GM19397 (cell line): ENCODE results near the gene ZFP3.
"Not testable (repeated sequence)": the region's sequence is repeated elsewhere in the genome, so short reads cannot be mapped to it uniquely, and the experiment has no call there.

ENCODE experiments used
- ATAC-seq: cut with Tn5 transposase; IDR thresholded peaks from one replicate; pipeline ENCODE4 v1.9.1; 2021; ENCODE audit warnings: mild to moderate bottlenecking, moderate library complexity; ENCODE audit not compliant: unreplicated experiment

Gene ZFP3

DNA sequence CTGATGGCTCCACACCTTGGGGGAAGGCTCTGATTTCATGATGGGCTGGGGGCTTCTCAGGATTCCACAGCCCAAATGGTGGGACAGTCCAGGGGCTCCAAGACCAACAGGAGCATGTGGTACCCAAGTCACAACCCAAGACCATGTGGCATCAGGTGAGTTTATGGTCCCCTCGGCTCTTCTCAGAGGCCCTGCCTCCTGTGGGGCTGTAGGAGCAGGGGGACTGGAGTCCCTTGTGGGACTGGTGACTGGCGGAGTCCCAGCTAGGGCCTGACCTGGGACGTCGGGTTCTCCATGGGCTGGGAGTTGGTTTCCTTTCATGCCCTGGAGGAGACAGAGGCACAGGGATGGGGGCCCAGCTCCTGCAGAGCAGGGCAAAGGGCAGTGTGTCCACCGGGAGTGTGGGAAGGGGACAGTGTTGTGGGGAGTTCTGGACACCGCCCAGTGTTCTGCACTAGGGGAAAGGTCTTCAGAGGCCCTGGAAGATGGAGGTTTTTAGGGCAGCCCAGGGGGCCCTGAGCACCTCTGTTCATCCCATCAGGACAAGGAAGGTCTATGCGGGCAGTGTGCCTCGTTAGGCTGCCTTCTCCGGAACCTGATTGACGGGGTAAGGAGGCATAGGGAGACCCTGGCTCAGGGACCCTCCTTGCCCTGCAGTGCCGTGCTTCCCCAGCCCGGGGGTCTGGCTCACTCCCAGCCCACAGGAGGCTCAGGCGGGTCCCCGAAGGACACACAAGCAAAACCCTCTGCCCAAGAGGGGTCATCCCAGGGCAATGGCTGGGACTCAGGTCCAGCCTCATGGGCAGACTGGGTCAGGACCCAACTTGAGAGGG is 58.5 kb downstream of the ZFP3 start:
- ATAC-seq = not testable (repeated sequence)

DNA sequence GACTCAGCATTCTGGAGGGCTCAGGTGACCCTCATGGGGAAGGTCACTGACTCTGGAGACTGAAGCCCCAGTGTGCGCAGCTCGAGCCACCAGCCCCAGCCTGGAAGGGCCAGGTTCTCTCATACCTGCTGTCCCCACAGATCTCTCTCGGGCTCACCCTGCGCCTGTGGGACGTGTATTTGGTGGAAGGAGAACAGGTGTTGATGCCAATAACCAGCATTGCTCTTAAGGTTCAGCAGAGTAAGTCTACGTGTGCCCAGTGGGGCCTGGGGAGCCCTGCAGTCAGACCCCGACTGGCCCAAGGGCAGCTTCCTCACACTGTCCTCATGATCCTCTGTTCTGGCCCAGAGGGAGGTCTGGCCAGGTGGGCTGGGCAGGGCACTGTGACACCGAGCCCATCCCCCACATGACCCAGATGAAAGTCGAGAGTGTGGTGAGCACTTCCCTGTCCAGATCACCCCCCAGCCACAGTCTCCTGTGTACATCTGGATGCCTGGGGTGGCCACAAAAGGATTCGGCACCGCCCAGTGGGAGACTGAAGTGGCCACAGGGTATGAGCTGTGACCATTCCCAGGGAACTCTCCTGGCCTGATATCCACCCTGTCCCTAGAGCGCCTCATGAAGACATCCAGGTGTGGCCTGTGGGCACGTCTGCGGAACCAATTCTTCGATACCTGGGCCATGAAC is 59.4 kb downstream of the ZFP3 start:
- ATAC-seq = not testable (repeated sequence)

DNA sequence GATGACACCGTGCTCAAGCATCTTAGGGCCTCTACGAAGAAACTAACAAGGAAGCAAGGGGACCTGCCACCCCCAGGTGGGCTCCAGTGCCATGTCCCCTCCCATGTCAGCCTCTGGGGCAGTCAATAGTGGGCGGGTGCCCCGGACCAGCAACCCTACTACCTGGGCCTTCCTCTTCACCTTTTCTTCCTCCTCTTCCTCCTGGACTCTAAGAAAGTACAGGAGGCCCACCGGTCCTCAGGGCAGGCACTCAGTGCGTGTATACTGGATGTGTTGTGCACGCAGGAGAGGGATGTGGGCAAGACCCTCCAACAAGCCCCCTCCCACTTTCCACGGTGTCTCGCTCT is 59.9 kb downstream of the ZFP3 start:
- not testable (repeated sequence) for ATAC-seq

DNA sequence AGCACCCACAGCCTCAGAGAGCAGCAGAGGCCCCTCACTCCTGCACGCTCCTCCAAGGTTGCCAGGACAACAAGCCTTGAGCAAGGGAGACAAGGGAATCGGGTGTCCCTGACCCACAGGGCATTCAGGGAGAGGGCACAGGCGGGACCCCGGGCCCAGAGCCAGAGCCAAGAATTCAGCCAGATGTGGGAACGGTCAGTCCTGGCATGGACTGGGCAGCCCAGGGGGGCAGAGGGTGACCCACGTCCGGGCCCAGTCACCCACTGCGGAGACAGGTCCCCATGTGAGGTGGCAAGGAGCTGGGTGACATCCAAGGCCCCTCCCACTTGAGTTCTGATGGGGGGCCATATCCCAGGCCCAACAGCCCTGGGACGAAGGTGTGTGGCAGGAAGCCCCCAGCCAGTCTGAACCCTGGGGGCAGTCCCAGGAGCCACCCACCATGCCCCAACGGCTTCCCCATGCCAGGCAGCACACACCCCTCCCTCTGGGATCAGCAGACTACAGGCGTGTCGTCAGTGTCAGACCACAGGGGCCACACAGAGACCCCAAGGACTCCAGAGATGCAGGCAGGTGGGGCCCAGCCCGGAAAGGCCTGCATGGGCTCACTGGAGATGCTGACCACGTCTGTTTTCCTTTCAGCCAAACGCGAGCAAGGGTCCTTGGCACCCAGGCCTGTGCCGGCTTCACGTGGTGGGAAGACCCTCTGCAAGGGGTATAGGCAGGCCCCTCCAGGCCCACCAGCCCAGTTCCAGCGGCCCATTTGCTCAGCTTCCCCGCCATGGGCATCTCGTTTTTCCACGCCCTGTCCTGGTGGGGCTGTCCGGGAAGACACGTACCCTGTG is 60.6 kb downstream of the ZFP3 start:
- ATAC-seq = no peak

DNA sequence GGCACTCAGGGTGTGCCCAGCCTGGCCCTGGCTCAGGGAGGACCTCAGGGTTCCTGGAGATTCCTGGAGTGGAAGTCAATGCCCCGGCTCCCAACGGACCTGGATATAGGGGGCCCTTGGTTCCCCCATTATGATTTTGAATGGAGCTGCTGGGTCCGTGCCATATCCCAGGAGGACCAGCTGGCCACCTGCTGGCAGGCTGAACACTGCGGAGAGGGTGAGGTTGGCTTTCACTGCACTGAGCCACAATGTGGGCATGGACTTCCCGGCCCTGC is 61.1 kb downstream of the ZFP3 start:
- no peak for ATAC-seq

DNA sequence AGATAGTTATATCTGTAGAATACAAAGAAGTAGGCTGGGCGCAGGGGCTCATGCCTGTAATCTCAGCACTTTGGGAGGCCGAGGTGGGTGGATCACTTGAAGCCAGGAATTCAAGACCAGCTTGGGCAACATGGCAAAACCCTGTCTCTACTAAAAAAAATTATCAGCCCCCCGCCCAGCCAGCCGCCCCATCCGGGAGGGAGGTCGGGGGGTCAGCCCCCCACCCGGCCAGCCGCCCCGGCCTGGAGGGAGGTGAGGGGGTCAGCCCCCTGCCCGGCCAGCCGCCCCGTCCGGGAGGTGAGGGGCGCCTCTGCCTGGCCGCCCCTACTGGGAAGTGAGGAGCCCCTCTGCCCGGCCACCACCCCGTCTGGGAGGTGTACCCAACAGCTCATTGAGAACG is 64.6 kb downstream of the ZFP3 start:
- ATAC-seq = not testable (repeated sequence)
